H9 (cell line): Measurements from ENCODE around the gene RBM33. TPM values are rescaled to one million over a fixed set of nuclear protein-coding genes. Genes with fewer than 3 reads are reported as not detected.

Experiments
- DNase-seq: peaks from one replicate; pipeline ENCODE4 v3.0.0-alpha.2; 2017
- H2AFZ ChIP-seq: one replicate; pipeline ENCODE4 v1.6.1; 2013; ENCODE audit warnings: mild to moderate bottlenecking, low read length, control low read depth, moderate library complexity
- H2AK5ac ChIP-seq: 2 replicates; pipeline ENCODE4 v1.6.1; 2013; ENCODE audit warnings: low read length, control low read depth, mixed read lengths; ENCODE audit not compliant: insufficient read length
- H2BK120ac ChIP-seq: one replicate; pipeline ENCODE4 v1.6.1; 2013; ENCODE audit warnings: low read depth, mild to moderate bottlenecking, low read length, control low read depth, inconsistent platforms; ENCODE audit not compliant: poor library complexity, severe bottlenecking
- H2BK12ac ChIP-seq: 2 replicates; pipeline ENCODE4 v1.6.1; 2013; ENCODE audit warnings: low read length, control low read depth, mixed read lengths, low read depth; ENCODE audit not compliant: insufficient read length
- H2BK15ac ChIP-seq: 2 replicates; pipeline ENCODE4 v1.6.1; 2013; ENCODE audit warnings: low read depth, low read length, control low read depth
- H2BK20ac ChIP-seq: one replicate; pipeline ENCODE4 v1.6.1; 2013; ENCODE audit warnings: low read depth, mild to moderate bottlenecking, low read length, control low read depth, inconsistent platforms; ENCODE audit not compliant: poor library complexity, severe bottlenecking
- H2BK5ac ChIP-seq: 2 replicates; pipeline ENCODE4 v1.6.1; 2013; ENCODE audit warnings: low read length, control low read depth, mixed read lengths; ENCODE audit not compliant: insufficient read length
- H3K14ac ChIP-seq: 2 replicates; pipeline ENCODE4 v1.6.1; 2013; ENCODE audit warnings: low read length, control low read depth; ENCODE audit not compliant: insufficient read depth
- H3K18ac ChIP-seq: 2 replicates; pipeline ENCODE4 v1.6.1; 2013; ENCODE audit warnings: low read depth, mild to moderate bottlenecking, mixed read lengths, low read length, control low read depth; ENCODE audit not compliant: insufficient read length
- H3K23ac ChIP-seq: 2 replicates; pipeline ENCODE4 v1.6.1; 2013; ENCODE audit warnings: low read length, control low read depth, mixed read lengths, low read depth; ENCODE audit not compliant: insufficient read length
- H3K23me2 ChIP-seq: 2 replicates; pipeline ENCODE4 v1.6.1; 2013; ENCODE audit warnings: low read depth, mild to moderate bottlenecking, mixed read lengths, low read length, control low read depth; ENCODE audit not compliant: insufficient read length, poor library complexity, severe bottlenecking
- H3K27ac ChIP-seq: 2 replicates; pipeline ENCODE4 v1.5.1; 2013; ENCODE audit warnings: low read length, control low read depth, mixed read lengths, low read depth; ENCODE audit not compliant: insufficient read length
- H3K27me3 ChIP-seq: 2 replicates; pipeline ENCODE4 v1.6.1; 2013; ENCODE audit warnings: low read length, control low read depth, inconsistent platforms; ENCODE audit not compliant: insufficient read depth
- H3K4ac ChIP-seq: 2 replicates; pipeline ENCODE4 v1.6.1; 2013; ENCODE audit warnings: low read depth, mild to moderate bottlenecking, control low read depth, inconsistent platforms, low read length, moderate library complexity
- H3K4me1 ChIP-seq: 2 replicates; pipeline ENCODE4 v1.6.1; 2013; ENCODE audit warnings: low read length, control low read depth, inconsistent platforms; ENCODE audit not compliant: insufficient read depth
- H3K4me2 ChIP-seq: 2 replicates; pipeline ENCODE4 v1.6.1; 2013; ENCODE audit warnings: low read length, control low read depth, mixed read lengths; ENCODE audit not compliant: insufficient read length, insufficient read depth
- H3K56ac ChIP-seq: 2 replicates; pipeline ENCODE4 v1.6.1; 2013; ENCODE audit warnings: low read depth, mild to moderate bottlenecking, mixed read lengths, low read length, control low read depth; ENCODE audit not compliant: insufficient read length
- H3K79me1 ChIP-seq: 2 replicates; pipeline ENCODE4 v1.6.1; 2013; ENCODE audit warnings: low read depth, mild to moderate bottlenecking, moderate library complexity, low read length, control low read depth, inconsistent platforms; ENCODE audit not compliant: insufficient read depth, poor library complexity, severe bottlenecking
- H3K79me2 ChIP-seq: 2 replicates; pipeline ENCODE4 v1.6.1; 2013; ENCODE audit warnings: low read length, control low read depth, inconsistent platforms; ENCODE audit not compliant: insufficient read depth
- H3K9ac ChIP-seq: 2 replicates; pipeline ENCODE4 v1.6.1; 2013; ENCODE audit warnings: low read length, control low read depth, mixed read lengths; ENCODE audit not compliant: insufficient read length; ENCODE audit errors: extremely low read depth
- H3K9me3 ChIP-seq: one replicate; pipeline ENCODE4 v1.6.1; 2013; ENCODE audit warnings: low read depth, low read length, inconsistent platforms; ENCODE audit not compliant: control insufficient read depth
- H3T11ph ChIP-seq: one replicate; pipeline ENCODE4 v1.6.1; 2013; ENCODE audit warnings: mild to moderate bottlenecking, low read length, control low read depth, inconsistent platforms
- H4K20me1 ChIP-seq: one replicate; pipeline ENCODE4 v1.6.1; 2013; ENCODE audit not compliant: control insufficient read depth, insufficient read length, insufficient read depth
- H4K5ac ChIP-seq: 2 replicates; pipeline ENCODE4 v1.6.1; 2013; ENCODE audit warnings: low read depth, mild to moderate bottlenecking, mixed read lengths, low read length, control low read depth; ENCODE audit not compliant: insufficient read length
- H4K8ac ChIP-seq: replicated peaks from 2 replicates; pipeline ENCODE4 v1.6.1; 2013; ENCODE audit warnings: low read length, control low read depth, mixed read lengths, low read depth; ENCODE audit not compliant: insufficient read length
- H4K91ac ChIP-seq: 2 replicates; pipeline ENCODE4 v1.6.1; 2013; ENCODE audit warnings: low read depth, mild to moderate bottlenecking, moderate library complexity, mixed read lengths, low read length, control low read depth; ENCODE audit not compliant: insufficient read length
- H3K27ac Mint-ChIP-seq, 3 experiments: 2 replicates in 2 of 3; 3 replicates in 1 of 3; pipeline ENCODE4 v1.8.0; 2020 to 2021; ENCODE audit warnings: mixed read lengths in 3 of 3, mild to moderate bottlenecking in 1 of 3, moderate library complexity in 1 of 3
- H3K27me3 Mint-ChIP-seq: 2 replicates; pipeline ENCODE4 v1.8.0; 2021; ENCODE audit warnings: low read depth, mild to moderate bottlenecking, moderate library complexity, mixed read lengths
- H3K36me3 Mint-ChIP-seq, 3 experiments: 2 replicates in 2 of 3; 3 replicates in 1 of 3; pipeline ENCODE4 v1.8.0; 2020 to 2021; ENCODE audit warnings: low read depth in 3 of 3, mixed read lengths in 3 of 3; ENCODE audit not compliant: insufficient read depth in 1 of 3
- H3K4me1 Mint-ChIP-seq, 2 experiments: 2 replicates each; pipeline ENCODE4 v1.8.0; 2020; ENCODE audit warnings: mixed read lengths in 2 of 2
- H3K4me3 Mint-ChIP-seq, 2 experiments: 2 replicates in 1 of 2; 3 replicates in 1 of 2; pipeline ENCODE4 v1.8.0; 2020 to 2021; ENCODE audit warnings: mild to moderate bottlenecking in 2 of 2, mixed read lengths in 2 of 2, moderate library complexity in 1 of 2
- H3K9me3 Mint-ChIP-seq, 2 experiments: 2 replicates in 1 of 2; 3 replicates in 1 of 2; pipeline ENCODE4 v1.8.0; 2020; ENCODE audit warnings: mild to moderate bottlenecking in 2 of 2, mixed read lengths in 2 of 2, moderate library complexity in 1 of 2
- WGBS: extraction: QIAGEN DNeasy Blood & Tissue Kit; methylation state at CpG from one replicate; pipeline ENCODE4 v1.1.7; 2013; ENCODE audit warnings: missing lambda C conversion rate, low lambda C conversion rate, mixed read lengths; ENCODE audit not compliant: insufficient read length; ENCODE audit errors: extremely low coverage; 5-methylcytosine and 5-hydroxymethylcytosine counted together
- total RNA-seq: library from RNA; stranded (reverse); gene quantifications from 2 replicates; pipeline ENCODE4 v1.2.1, GENCODE V29; 2021
- TF ChIP-seq, protein P1 (sequence below): fragments of 200-600 bp; sonication (generic); conservative IDR thresholded peaks from 3 replicates; pipeline ENCODE4 v1.8.0; 2021; ENCODE audit warnings: antibody characterized with exemption, mild to moderate bottlenecking

The RBM33 gene
- total RNA-seq, 1 experiment from 2014 or later: 71.3 TPM

DNA sequence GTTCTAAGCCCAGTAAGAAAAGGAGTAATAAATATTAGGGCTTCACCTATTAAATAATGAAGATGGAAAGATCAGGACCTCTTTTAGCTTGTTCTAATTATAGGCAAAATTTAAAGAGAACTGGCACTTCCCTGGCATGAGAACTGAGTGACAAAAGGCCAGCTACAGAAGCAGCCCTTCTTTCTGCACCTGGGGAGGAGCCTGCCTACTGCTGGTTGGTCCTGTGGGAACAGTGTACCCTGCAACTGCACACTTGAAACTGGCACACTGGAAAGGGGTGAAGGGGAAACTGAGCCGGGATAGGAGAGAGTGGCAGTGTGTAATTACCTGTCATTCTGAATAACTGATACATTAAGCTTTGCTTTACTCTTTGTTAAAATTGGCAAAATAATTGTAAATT, 87.4 kb downstream of the RBM33 start:
- Histone ChIP-seq H3K18ac (no peak overlapping the region), H4K8ac (no peak overlapping the region), H4K5ac (no peak overlapping the region), H2BK15ac (no peak overlapping the region), H2BK120ac (no peak overlapping the region), H2BK5ac (no peak overlapping the region), H3K4me1 (no peaks in the 10 kb centered on the region), H4K91ac (no peak overlapping the region), H3K79me1 (peaks cover 4% of the 10 kb centered on the region), H3K27ac (no peak overlapping the region), H3K23ac (no peak overlapping the region), H3K14ac (no peak overlapping the region), H3K27me3 (no peaks in the 10 kb centered on the region), H2AFZ (no peak overlapping the region), H3K4me2 (no peak overlapping the region), H4K20me1 (no peaks in the 10 kb centered on the region), H3K56ac (no peak overlapping the region), H3T11ph (no peak overlapping the region), H3K23me2 (no peaks in the 10 kb centered on the region), H2BK12ac (no peak overlapping the region), H3K79me2 (no peaks in the 10 kb centered on the region), H3K4ac (no peak overlapping the region), H3K9me3 (no peaks in the 10 kb centered on the region), H2BK20ac (no peak overlapping the region), H2AK5ac (no peak overlapping the region), H3K9ac (no peak overlapping the region)
- Mint-ChIP-seq H3K36me3 (peaks cover 0 to 26% (median 12%) of the 10 kb centered on the region in 3 experiments; a peak in 5 of 7 replicates), H3K9me3 (no peaks in the 10 kb centered on the region), H3K27ac (0 out of 7 replicates have a peak overlapping the region, but pooled peaks of 1 of the 3 experiments have one; percentile 20), H3K4me3 (no peak overlapping the region), H3K4me1 (no peaks in the 10 kb centered on the region; a peak in 1 of 4 replicates), H3K27me3 (no peaks in the 10 kb centered on the region)
- WGBS: no CpG with 5 or more reads among the region's 1 CpG
- TF ChIP-seq, protein P1, sequence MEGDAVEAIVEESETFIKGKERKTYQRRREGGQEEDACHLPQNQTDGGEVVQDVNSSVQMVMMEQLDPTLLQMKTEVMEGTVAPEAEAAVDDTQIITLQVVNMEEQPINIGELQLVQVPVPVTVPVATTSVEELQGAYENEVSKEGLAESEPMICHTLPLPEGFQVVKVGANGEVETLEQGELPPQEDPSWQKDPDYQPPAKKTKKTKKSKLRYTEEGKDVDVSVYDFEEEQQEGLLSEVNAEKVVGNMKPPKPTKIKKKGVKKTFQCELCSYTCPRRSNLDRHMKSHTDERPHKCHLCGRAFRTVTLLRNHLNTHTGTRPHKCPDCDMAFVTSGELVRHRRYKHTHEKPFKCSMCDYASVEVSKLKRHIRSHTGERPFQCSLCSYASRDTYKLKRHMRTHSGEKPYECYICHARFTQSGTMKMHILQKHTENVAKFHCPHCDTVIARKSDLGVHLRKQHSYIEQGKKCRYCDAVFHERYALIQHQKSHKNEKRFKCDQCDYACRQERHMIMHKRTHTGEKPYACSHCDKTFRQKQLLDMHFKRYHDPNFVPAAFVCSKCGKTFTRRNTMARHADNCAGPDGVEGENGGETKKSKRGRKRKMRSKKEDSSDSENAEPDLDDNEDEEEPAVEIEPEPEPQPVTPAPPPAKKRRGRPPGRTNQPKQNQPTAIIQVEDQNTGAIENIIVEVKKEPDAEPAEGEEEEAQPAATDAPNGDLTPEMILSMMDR: no peak
- no peak for DNase-seq
